ENCODE data around the gene WWC2. TPM values are rescaled to one million over a fixed set of nuclear protein-coding genes. Genes with fewer than 3 reads are reported as not detected.

WWC2 gene
- total RNA-seq, 4 donors from 2014 or later, result 24.3 to 50.7 (median 41.8) TPM

- no peak for TF ChIP-seq CTCF (IDR thresholded peaks at IDR 0.05; ENCODE audit: low read depth)
Observed at GRCh38 chr4:183348706-183349659, 249.9 kb downstream of the WWC2 start.

GRCh38 chr4:183349673-183350072 lies 250.6 kb downstream of the WWC2 start:
- TF ChIP-seq CTCF (IDR thresholded peaks at IDR 0.05; ENCODE audit: low read depth), result no peak

GRCh38 chr4:183350317-183351071 lies 251.4 kb downstream of the WWC2 start:
- no peak for TF ChIP-seq CTCF (IDR thresholded peaks at IDR 0.05; ENCODE audit: low read depth)

GRCh38 chr4:183352546-183352945 lies 253.5 kb downstream of the WWC2 start:
- TF ChIP-seq CTCF (IDR thresholded peaks at IDR 0.05; ENCODE audit: low read depth), result no peak

GRCh38 chr4:183353557-183353956 lies 254.5 kb downstream of the WWC2 start:
- no peak for TF ChIP-seq CTCF (IDR thresholded peaks at IDR 0.05; ENCODE audit: low read depth)

GRCh38 chr4:183354219-183354618 lies 255.2 kb downstream of the WWC2 start:
- no peak for TF ChIP-seq CTCF (IDR thresholded peaks at IDR 0.05; ENCODE audit: low read depth)

- TF ChIP-seq CTCF (IDR thresholded peaks at IDR 0.05; ENCODE audit: low read depth), result no peak
Observed at GRCh38 chr4:183355405-183355804, 256.3 kb downstream of the WWC2 start.

All from subcutaneous adipose tissue (tissue), 4 donors.